Measurements from ENCODE around the gene GALNT10.

DNA sequence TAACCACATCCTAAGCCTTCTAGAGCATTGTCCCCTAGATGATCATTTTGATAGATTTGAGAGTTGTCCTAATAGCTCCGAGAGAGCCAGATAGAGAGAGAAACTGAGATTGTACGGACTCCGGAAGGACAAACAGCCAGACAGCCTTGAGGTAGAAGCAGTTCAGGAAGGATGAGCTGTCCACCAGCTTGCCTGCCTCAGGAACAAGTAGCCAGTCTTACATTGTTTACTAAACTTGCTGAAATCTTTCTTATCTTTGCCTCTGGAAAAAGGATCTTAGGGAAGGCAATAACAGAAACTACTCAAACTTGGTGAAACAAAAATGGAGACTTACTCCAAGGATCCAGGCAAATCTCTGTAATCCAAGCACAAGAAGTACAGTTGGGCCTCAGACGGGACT lies 216.3 kb downstream of the GALNT10 start:
- TF ChIP-seq, protein P1, sequence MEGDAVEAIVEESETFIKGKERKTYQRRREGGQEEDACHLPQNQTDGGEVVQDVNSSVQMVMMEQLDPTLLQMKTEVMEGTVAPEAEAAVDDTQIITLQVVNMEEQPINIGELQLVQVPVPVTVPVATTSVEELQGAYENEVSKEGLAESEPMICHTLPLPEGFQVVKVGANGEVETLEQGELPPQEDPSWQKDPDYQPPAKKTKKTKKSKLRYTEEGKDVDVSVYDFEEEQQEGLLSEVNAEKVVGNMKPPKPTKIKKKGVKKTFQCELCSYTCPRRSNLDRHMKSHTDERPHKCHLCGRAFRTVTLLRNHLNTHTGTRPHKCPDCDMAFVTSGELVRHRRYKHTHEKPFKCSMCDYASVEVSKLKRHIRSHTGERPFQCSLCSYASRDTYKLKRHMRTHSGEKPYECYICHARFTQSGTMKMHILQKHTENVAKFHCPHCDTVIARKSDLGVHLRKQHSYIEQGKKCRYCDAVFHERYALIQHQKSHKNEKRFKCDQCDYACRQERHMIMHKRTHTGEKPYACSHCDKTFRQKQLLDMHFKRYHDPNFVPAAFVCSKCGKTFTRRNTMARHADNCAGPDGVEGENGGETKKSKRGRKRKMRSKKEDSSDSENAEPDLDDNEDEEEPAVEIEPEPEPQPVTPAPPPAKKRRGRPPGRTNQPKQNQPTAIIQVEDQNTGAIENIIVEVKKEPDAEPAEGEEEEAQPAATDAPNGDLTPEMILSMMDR (IDR thresholded peaks at IDR 0.05) = no peak
- TF ChIP-seq POLR2A (IDR thresholded peaks at IDR 0.05) = no peak

All from body of pancreas (tissue), 4 donors.